OCI-LY7 (cell line): ENCODE measurements around the gene RIPPLY2.
"Not testable (repeated sequence)": the region's sequence is repeated elsewhere in the genome, so short reads cannot be mapped to it uniquely, and the experiment has no call there.

Source experiments
- CTCF ChIP-seq: fragments of 200-600 bp; sonication (generic); conservative IDR thresholded peaks from 2 replicates; pipeline ENCODE4 v1.5.1; 2014; ENCODE audit warnings: mild to moderate bottlenecking, antibody characterized with exemption, low read length, moderate library complexity, mixed read lengths
- EZH2phosphoT487 ChIP-seq: fragments of 200-600 bp; sonication (generic); IDR thresholded peaks from 2 replicates; pipeline ENCODE4 v1.6.1; 2018; ENCODE audit warnings: low read depth, borderline replicate concordance, mild to moderate bottlenecking, mixed run types, antibody characterized with exemption, low read length, moderate library complexity, mixed read lengths

GRCh38 chr6:83897094-83897493 is 43.9 kb downstream of the RIPPLY2 start:
- TF ChIP-seq CTCF, EZH2phosphoT487: not testable (repeated sequence)
